NK-92 (cell line): ENCODE measurements around the gene PIK3CG.
"Not testable (repeated sequence)": the region's sequence is repeated elsewhere in the genome, so short reads cannot be mapped to it uniquely, and the experiment has no call there.

Experiments used
- DNase-seq: peaks from one replicate; lab custom pipeline; 2025; ENCODE audit not compliant: unreplicated experiment; lab: John Stamatoyannopoulos, UW

PIK3CG gene

DNA sequence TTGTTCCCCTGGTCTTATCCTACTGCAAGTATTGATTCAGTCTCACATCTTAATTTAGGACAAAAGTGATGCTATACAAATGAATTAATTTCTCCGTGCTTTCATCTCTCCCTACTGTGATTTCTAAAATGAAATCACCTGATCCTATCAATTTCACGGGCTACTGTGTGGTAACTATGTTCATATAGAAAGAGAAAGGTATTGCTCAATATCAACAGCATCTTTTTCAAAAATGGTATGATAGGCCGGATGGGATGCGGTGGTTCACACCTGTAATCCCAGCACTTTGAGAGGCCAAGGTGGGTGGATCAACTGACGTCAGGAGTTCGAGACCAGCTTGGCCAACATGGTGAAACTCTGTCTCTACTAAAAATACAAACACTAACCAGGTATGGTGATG is 71.2 kb downstream of the PIK3CG start:
- DNase-seq, result no peak

DNA sequence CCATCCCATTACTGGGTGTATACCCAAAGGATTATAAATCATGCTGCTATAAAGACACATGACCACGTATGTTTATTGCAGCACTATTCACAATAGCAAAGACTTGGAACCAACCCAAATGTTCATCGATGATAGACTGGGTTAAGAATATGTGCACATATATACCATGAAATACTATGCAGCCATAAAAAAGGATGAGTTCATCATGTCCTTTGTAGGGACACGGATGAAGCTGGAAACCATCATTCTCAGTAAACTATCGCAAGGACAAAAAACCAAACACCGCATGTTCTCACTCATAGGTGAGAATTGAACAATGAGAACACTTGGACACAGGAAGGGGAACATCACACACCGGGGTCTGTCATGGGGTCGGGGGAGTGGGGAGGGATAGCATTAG is 73.0 kb downstream of the PIK3CG start:
- DNase-seq, result not testable (repeated sequence)

GRCh38 chr7:106938803-106939202 is 73.7 kb downstream of the PIK3CG start:
- no peak for DNase-seq

DNA sequence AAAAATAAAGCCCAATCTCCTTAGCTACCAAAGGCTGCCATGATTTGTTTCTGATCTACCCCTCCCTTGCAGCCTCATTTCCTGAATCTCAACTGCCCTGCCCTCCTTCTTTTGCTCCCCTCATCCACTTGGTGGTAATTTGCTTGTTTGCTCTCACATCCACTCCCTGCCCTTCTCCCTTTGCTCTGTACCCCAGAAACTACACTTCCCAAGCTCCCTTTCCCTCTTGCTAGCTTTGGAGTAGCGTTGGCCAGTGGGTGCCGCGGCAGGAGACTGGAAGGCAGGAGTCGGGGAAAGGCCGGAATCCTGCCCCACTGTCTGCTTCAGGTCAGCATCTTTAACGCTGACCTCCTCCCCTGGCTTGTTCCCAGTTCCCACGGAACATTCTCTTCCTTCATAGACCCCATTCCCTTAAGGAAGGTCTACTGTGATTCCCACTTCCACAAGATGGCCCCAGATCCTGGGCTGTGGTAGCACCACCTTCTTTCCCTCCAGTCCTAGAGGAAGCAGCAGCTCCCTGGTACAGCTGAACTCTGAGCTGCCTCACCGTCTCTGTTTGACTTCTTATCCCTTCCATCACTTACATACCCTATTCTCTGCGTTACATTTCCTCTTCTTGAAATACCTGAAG is 79.1 kb downstream of the PIK3CG start:
- no peak for DNase-seq

DNA sequence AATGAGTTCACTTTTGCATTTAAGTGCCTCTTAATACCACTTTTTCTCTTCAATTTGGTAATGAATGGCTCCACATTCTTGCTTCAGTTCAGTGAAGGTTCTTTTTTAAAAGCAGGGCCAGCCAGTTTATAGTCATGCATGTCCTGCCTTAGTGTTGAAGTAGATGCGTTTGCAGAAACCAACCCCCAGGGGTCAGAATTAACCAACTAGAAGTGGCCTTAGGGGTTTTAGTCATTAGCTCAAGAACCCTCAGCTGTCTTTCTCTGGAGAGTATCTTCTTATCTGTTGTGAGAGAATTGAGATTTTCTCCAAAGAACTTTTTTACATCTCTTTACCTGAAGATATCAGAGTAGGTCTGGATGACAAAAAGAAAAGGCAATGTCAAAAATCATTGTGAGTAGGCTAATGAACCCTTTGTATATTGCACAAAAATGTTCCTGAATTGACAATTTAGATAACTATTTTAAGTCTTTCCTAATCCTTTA is 82.2 kb downstream of the PIK3CG start:
- DNase-seq, result no peak

GRCh38 chr7:106952001-106952657 is 87.0 kb downstream of the PIK3CG start:
- no peak for DNase-seq

- DNase-seq, result no peak
Observed at GRCh38 chr7:106952658-106953231, 87.7 kb downstream of the PIK3CG start.

DNA sequence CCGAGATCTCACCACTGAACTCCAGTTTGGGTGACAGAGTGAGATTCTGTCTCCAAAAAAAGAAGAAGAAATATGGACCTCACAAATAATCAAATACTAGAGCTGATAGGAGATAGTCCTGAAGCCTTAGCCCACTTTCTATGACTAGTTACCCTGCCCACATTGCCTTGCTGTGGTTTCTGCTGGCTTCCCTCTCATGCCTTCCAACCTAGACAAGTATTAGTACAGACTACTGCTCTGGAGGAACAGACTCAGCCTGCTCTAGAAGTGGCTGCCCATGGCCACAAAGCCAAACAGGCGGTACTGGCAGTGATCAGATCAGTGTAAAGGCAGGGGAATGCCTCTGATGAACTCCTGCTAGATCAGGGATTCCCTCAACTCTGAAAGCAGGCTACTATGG is 89.8 kb downstream of the PIK3CG start:
- no peak for DNase-seq

GRCh38 chr7:106955857-106956256 is 90.8 kb downstream of the PIK3CG start:
- DNase-seq, result not testable (repeated sequence)
